GM18520 (cell line): Measurements from ENCODE around the gene MTERF2.
"Not testable (repeated sequence)": the region's sequence is repeated elsewhere in the genome, so short reads cannot be mapped to it uniquely, and the experiment has no call there.

Source experiments
- ATAC-seq: cut with Tn5 transposase; IDR thresholded peaks from one replicate; pipeline ENCODE4 v1.9.1; 2021; ENCODE audit not compliant: unreplicated experiment

MTERF2 gene

GRCh38 chr12:106986625-106987389 is at the start of gene MTERF2:
MTERF2 (minus strand) TSS chr12:106987146; CDS start chr12:106978714, 8,432 bp downstream.
- peak; percentile 83 for ATAC-seq

GRCh38 chr12:107035733-107036132 is 48.8 kb upstream of the MTERF2 start:
- ATAC-seq: no peak

DNA sequence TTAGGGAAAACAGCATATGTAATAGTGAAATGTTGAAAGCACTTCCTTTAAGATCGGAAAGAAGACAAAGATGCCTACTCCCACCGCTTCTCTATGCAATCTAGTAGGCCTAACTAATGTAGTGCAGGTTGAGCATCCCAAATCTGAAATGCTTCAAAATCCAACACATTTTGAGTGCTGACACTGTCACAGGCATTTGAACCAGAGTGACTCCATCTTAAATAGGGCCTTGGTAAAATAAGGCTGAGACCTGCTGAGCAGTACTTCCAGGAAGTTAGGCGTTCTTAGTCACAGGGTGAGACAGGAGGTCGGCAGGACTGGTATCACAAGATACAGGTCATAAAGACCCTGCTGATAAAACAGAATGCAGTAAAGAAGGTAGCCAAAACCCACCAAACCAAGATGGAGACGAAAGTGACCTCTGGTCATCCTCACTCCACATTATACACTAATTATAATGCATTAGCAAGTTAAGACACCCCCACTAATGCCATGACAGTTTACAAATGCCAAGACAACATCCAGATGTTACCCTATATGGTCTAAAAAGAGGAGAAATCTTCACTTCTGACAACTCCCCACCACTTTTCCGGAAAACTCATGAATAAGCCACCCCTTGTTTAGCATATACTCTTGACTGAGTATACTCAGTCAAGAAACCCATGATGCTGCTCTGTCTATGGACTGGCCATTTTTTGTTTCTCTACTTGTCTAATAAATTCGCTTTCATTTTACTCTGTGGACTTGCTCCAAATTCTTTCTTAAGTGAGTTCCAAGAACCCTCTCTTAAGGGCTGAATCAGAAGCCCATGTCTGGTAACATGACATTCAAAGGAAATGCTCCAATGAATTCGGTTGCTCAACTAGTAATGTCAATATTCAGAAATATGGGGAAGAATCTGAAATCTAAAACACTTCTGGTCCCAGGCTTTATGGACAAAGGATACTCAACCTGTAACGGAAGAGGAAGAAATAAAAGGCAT is 47.1 kb upstream of the MTERF2 start:
- ATAC-seq: no peak

DNA sequence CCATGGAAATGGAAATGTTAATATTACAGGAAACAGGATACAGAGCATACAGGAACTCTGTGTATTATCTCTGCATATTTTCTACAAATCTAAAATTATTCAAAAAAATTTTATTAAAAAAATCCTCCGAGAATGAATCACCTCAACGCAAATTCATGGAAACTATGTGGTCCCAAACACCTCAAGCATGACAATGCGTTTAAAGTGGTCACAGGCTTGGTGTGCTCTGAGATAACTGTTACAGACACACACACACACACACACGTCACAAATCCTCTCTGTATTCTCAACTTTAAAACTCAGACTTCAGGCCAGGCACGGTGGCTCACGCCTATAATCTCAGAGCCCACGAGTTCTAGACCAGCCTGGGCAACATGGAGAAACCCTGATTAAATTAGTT is 45.3 kb upstream of the MTERF2 start:
- ATAC-seq: no peak

DNA sequence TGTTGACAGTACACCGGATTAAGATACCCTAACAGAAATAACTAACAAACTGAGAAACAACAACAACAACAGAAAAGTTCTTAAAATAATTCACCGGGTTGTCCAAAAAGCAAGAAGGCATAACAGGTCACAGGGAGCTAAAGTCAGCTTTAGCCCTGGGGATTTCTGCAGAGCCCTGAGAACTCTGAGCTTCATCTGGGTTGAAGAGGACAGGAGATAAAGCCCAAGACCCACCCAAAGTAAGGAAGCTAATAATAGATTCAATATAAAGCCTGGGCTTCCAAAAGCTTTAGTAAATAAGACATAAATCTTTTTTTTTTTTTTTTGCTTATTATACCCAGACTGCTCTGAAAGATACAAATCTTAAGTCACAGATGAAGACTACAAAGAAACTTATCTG is 44.1 kb upstream of the MTERF2 start:
- no peak for ATAC-seq

DNA sequence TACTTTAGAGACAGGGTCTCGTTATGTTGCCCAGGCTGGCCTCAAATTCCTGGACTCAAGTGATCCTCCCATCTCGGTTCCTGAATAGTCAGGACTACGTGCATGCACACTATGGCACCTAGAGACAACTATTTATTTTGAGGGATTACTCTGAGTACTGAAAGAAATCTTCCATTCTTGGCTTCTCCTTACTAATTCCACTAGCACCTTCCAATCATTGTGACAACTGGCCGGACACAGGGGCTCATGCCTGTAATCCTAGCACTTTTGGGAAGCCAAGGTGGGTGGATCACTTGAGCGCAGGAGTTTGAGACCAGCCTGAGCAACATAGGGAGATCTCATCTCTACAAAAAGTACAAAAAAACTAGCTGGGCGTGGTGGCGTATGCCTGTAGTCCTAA is 42.1 kb upstream of the MTERF2 start:
- ATAC-seq: no peak

DNA sequence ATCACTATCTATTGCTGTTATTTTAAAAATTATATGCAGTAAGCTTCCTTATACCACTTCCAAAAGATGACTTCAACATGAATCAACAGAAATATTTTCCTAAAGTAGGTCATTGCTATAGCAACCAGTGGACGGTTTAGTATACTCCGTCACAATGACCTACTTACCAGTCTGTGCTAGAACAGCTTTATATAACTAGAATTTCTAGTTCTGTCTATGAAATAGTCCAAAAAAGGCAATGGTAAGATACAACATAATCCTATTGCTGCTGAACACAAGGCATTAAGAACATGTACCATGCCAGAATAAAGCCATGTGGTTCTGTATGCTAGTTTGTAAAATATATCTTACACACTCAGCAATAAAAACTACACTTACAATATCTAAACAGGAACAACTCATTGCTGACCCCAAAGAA is 40.7 kb upstream of the MTERF2 start:
- ATAC-seq: no peak

- no peak for ATAC-seq
Observed at GRCh38 chr12:107026806-107027635, 40.1 kb upstream of the MTERF2 start.

DNA sequence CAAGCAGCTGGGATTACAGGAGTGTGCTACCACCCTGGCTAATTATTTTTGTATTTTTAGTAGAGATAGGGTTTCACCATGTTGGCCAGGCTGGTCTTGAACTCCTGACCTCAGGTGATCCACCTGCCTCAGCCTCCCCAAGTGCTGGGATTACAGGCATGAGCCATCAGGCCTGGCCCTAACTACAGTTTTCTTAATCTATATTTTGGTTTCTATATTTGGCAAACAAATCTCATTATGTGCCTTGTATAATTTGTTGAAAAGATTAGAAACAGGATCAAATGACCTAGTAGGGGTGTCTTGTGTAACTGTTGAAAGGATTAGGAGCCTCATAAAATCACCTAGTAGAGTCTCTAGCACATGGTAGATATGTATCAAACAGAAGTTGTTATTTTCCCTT is 39.4 kb upstream of the MTERF2 start:
- not testable (repeated sequence) for ATAC-seq

GRCh38 chr12:107025671-107026070 is 38.7 kb upstream of the MTERF2 start:
- no peak for ATAC-seq

DNA sequence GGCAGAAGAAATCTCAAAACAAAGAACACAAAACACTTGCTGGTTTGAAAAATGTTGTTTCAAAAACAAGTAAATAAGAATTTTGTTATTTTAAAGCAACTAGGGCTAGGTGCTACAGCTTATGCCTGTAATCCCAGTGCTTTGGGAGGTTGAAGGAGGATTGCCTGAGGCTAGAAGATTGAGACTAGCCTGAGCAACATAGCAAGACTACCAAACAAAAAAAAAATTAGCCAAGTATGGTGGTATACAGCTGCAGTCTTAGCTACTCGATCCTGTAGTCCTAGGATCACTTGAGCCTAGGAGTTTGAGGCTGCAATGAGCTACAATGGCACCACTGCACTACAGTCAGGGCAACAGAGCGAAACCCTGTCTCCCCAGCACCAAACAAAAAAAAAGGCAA is 32.6 kb upstream of the MTERF2 start:
- no peak for ATAC-seq

DNA sequence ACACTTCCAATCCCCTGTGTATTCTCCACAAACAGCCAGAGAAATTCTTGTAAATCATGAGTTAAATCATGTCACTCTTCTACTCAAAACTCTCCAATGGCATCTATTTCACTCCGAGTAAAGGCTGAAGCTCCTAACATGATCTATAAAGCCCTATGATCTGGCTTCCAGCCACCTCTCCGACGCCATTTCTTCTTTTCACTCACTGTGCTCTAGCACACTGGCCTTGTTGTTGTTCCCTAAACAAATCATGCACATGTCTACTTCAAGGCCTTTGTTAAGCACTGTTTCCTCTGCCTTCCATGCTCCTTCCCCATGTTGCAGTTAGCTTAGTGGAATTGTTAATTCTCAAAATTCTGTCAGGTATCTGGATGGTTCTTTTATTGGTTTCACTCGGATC is 30.1 kb upstream of the MTERF2 start:
- no peak for ATAC-seq

GRCh38 chr12:107014055-107014454 is 27.1 kb upstream of the MTERF2 start:
- no peak for ATAC-seq

DNA sequence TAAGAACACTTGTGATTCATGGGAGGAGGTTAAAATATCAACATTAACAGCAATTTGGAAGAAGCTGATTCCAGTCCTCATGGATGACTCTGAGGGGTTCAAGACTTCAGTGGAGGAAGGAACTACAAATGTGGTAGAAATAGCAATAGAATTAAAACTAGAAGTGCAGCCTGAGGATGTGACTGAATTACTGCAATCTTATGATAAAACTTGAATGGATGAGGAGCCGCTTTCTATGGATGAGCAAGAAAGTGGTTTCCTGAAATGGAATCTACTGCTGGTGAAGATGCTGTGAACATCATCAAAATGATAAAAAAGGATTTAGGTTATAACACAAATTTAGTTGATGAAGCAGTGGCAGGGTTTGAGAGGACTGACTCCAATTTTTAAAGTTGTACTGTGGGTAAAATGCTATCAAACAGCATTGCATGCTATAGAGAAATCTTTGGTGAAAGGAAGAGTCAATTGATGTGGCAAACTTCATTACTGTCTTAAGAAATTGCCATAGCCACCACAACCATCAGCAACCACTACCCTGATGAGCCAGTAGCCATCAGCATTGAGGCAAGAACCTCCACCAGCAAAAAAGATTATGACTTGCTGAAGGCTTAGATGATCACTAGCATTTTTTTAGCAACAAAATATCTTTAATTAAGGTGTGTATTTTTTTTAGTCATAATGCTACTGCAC is 25.9 kb upstream of the MTERF2 start:
- ATAC-seq: no peak

DNA sequence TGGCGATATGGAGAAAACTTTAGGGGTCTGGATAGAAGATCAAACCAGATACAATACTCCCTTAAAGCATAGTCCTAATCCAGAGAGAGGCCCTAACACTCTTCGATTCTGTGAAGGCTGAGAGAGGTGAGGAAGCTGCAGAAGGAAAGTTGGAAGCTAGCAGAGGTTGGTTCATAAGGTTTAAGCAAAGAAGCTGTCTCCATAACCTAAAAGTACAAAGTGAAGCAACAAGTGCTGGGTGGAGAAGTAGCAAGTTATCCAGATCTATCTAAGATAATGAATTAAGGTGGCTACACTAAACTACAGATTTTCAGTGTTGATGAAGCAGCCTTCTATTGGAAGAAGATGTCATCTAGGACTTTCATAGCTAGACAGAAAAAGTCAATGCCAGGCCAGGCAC is 24.6 kb upstream of the MTERF2 start:
- ATAC-seq: no peak

GRCh38 chr12:107007411-107007810 is 20.5 kb upstream of the MTERF2 start:
- no peak for ATAC-seq

GRCh38 chr12:107002665-107003064 is 15.7 kb upstream of the MTERF2 start:
- not testable (repeated sequence) for ATAC-seq

DNA sequence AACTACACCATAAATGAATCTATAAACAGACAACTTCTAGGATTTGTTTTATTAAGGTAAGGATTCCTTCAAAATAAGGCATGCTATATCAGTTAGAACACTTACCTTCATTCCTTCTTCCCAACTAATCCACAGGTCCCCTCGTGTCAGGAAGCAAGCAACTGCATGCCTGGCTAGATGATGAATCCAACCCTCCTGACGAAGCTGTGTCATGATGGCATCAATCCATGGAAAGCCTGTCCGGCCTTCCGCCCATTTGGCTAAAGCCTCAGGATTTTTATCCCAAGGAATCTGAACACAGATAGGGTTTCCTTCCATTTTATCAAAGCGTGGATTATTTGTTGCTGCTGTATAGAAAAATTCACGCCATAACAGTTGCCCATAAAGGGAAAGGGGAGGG is 12.5 kb upstream of the MTERF2 start:
- ATAC-seq: no peak

- no peak for ATAC-seq
Observed at GRCh38 chr12:106997916-106998315, 11.0 kb upstream of the MTERF2 start.

GRCh38 chr12:106996102-106996501 is 9.2 kb upstream of the MTERF2 start:
- not testable (repeated sequence) for ATAC-seq
